ENCODE data around the gene RELN.

RELN gene

DNA sequence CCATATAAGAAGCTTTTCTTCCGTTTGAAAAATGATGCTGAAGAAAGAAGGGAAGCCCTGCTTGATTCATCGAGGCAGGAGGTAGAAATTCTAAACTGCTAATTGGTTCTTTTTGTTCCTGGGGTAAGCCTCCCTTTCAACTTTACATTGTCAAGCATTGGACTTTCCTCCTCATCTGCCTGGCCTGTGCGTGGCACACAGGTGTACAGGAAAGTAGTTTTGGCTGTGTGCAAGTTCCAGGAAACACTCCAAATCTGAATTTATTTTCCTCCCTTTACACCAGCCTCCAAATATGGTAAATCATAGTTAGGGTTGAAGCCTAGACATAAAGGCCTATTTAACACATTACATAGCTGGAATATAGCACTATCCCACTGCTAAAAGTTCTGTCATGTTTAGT is 18.2 kb upstream of the RELN start:
- Histone ChIP-seq H3K4me2 (ENCODE audit: low read length) (no peak overlapping the region), H2BK5ac (ENCODE audit: low read depth, low read length, poor library complexity) (no peak overlapping the region), H3K9ac (ENCODE audit: low read length) (no peak overlapping the region), H3K18ac (ENCODE audit: low read length) (no peak overlapping the region), H4K91ac (ENCODE audit: low read depth, low read length) (no peak overlapping the region), H3K27me3 (ENCODE audit: insufficient read depth, low read length) (no peaks in the 10 kb centered on the region), H3K14ac (ENCODE audit: low read length) (no peak overlapping the region), H3K79me2 (ENCODE audit: control insufficient read depth, insufficient read depth, low read length, poor library complexity) (no peaks in the 10 kb centered on the region), H3K36me3 (ENCODE audit: control insufficient read depth in 1 of 2, insufficient read depth in 2 of 2, low read length in 2 of 2) (no peaks in the 10 kb centered on the region), H2AFZ (ENCODE audit: insufficient read depth, low read length, poor library complexity) (no peak overlapping the region), H2BK12ac (ENCODE audit: low read length) (no peak overlapping the region), H3K4me1 (ENCODE audit: control insufficient read depth in 1 of 2, insufficient read depth in 2 of 2, low read length in 2 of 2) (no peaks in the 10 kb centered on the region), H3K9me3 (ENCODE audit: insufficient read depth, low read depth, low read length) (no peaks in the 10 kb centered on the region), H2BK120ac (ENCODE audit: insufficient read depth, low read length, poor library complexity) (no peak overlapping the region), H3K79me1 (ENCODE audit: low read length) (no peaks in the 10 kb centered on the region), H2AK5ac (ENCODE audit: low read length) (no peak overlapping the region), H3K27ac (ENCODE audit: low read depth, low read length) (no peak overlapping the region), H4K8ac (ENCODE audit: low read depth, low read length) (no peak overlapping the region), H3K4me3 (ENCODE audit: low read depth, low read length) (no peak overlapping the region), H4K12ac (ENCODE audit: low read depth, low read length) (no peak overlapping the region), H3K4ac (ENCODE audit: low read depth, low read length) (no peak overlapping the region), H3K23ac (ENCODE audit: low read length) (no peak overlapping the region)
- WGBS (ENCODE audit: extremely low coverage, insufficient coverage, insufficient read length): no CpG with 5 or more reads among the region's 3 CpGs
- no peak for DNase-seq

DNA sequence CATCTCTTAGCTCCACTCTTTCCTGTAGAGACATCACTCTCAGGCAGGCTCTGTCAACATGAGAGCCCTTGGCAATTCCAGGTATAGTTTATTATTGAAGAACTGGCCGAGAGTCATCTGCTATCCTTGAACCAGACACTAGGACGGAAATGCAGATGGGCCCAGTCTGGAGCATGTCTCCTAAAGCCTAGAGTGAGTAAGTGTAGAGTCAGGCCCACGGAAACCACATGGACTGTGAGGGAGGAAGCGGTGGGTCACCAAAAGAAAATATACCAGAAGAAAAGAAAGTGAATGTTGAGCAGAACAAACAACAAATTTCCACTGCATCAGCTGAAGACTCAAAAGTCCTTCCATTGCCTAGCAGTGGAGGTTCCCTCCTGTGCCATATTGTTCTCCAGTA is 15.7 kb upstream of the RELN start:
- Histone ChIP-seq H2AK5ac (ENCODE audit: low read length) (no peak overlapping the region), H2BK120ac (ENCODE audit: insufficient read depth, low read length, poor library complexity) (no peak overlapping the region), H4K12ac (ENCODE audit: low read depth, low read length) (no peak overlapping the region), H3K23ac (ENCODE audit: low read length) (no peak overlapping the region), H3K9me3 (ENCODE audit: insufficient read depth, low read depth, low read length) (no peaks in the 10 kb centered on the region), H3K27me3 (ENCODE audit: insufficient read depth, low read length) (no peaks in the 10 kb centered on the region), H3K9ac (ENCODE audit: low read length) (no peak overlapping the region), H2BK12ac (ENCODE audit: low read length) (no peak overlapping the region), H2AFZ (ENCODE audit: insufficient read depth, low read length, poor library complexity) (no peak overlapping the region), H3K36me3 (ENCODE audit: control insufficient read depth in 1 of 2, insufficient read depth in 2 of 2, low read length in 2 of 2) (no peaks in the 10 kb centered on the region), H3K14ac (ENCODE audit: low read length) (no peak overlapping the region), H2BK5ac (ENCODE audit: low read depth, low read length, poor library complexity) (no peak overlapping the region), H3K4ac (ENCODE audit: low read depth, low read length) (no peak overlapping the region), H3K27ac (ENCODE audit: low read depth, low read length) (no peak overlapping the region), H3K79me2 (ENCODE audit: control insufficient read depth, insufficient read depth, low read length, poor library complexity) (no peaks in the 10 kb centered on the region), H4K91ac (ENCODE audit: low read depth, low read length) (no peak overlapping the region), H3K18ac (ENCODE audit: low read length) (no peak overlapping the region), H4K8ac (ENCODE audit: low read depth, low read length) (no peak overlapping the region), H3K79me1 (ENCODE audit: low read length) (no peaks in the 10 kb centered on the region), H3K4me2 (ENCODE audit: low read length) (no peak overlapping the region), H3K4me3 (ENCODE audit: low read depth, low read length) (no peak overlapping the region), H3K4me1 (ENCODE audit: control insufficient read depth in 1 of 2, insufficient read depth in 2 of 2, low read length in 2 of 2) (no peaks in the 10 kb centered on the region)
- no CpG with 5 or more reads among the region's 4 CpGs for WGBS (ENCODE audit: extremely low coverage, insufficient coverage, insufficient read length)
- DNase-seq: no peak

DNA sequence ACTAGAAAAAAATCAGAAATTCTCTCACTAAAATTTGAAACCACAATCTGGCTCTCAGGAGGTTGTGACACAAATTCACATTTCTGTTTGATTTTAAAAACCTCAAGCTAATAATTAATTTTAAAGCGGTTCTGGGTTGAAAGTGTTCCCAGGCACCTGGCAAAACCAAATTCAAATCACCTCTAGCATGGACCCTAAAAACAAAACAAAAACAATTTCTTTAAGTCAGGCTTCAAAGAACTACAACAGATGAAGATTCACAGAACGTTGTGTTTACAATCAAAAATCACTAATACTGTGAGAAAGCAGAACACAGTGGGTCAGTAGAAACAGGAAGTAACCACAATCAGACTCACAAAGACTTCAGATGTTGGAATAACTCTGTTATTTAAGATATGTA is 7.2 kb upstream of the RELN start:
- Histone ChIP-seq H3K23ac (ENCODE audit: low read length) (no peak overlapping the region), H3K36me3 (ENCODE audit: control insufficient read depth in 1 of 2, insufficient read depth in 2 of 2, low read length in 2 of 2) (no peaks in the 10 kb centered on the region), H3K79me1 (ENCODE audit: low read length) (no peaks in the 10 kb centered on the region), H3K9me3 (ENCODE audit: insufficient read depth, low read depth, low read length) (no peaks in the 10 kb centered on the region), H3K27me3 (ENCODE audit: insufficient read depth, low read length) (peaks cover 2% of the 10 kb centered on the region), H3K9ac (ENCODE audit: low read length) (no peak overlapping the region), H2AFZ (ENCODE audit: insufficient read depth, low read length, poor library complexity) (no peak overlapping the region), H3K4me3 (ENCODE audit: low read depth, low read length) (no peak overlapping the region), H3K27ac (ENCODE audit: low read depth, low read length) (no peak overlapping the region), H3K4me1 (ENCODE audit: control insufficient read depth in 1 of 2, insufficient read depth in 2 of 2, low read length in 2 of 2) (no peaks in the 10 kb centered on the region), H4K12ac (ENCODE audit: low read depth, low read length) (no peak overlapping the region), H3K4me2 (ENCODE audit: low read length) (no peak overlapping the region), H2BK120ac (ENCODE audit: insufficient read depth, low read length, poor library complexity) (no peak overlapping the region), H3K4ac (ENCODE audit: low read depth, low read length) (no peak overlapping the region), H2BK12ac (ENCODE audit: low read length) (no peak overlapping the region), H3K18ac (ENCODE audit: low read length) (no peak overlapping the region), H3K14ac (ENCODE audit: low read length) (no peak overlapping the region), H4K8ac (ENCODE audit: low read depth, low read length) (no peak overlapping the region), H4K91ac (ENCODE audit: low read depth, low read length) (no peak overlapping the region), H2AK5ac (ENCODE audit: low read length) (no peak overlapping the region), H2BK5ac (ENCODE audit: low read depth, low read length, poor library complexity) (no peak overlapping the region), H3K79me2 (ENCODE audit: control insufficient read depth, insufficient read depth, low read length, poor library complexity) (no peaks in the 10 kb centered on the region)
- no CpG with 5 or more reads among the region's 2 CpGs for WGBS (ENCODE audit: extremely low coverage, insufficient coverage, insufficient read length)
- no peak for DNase-seq

DNA sequence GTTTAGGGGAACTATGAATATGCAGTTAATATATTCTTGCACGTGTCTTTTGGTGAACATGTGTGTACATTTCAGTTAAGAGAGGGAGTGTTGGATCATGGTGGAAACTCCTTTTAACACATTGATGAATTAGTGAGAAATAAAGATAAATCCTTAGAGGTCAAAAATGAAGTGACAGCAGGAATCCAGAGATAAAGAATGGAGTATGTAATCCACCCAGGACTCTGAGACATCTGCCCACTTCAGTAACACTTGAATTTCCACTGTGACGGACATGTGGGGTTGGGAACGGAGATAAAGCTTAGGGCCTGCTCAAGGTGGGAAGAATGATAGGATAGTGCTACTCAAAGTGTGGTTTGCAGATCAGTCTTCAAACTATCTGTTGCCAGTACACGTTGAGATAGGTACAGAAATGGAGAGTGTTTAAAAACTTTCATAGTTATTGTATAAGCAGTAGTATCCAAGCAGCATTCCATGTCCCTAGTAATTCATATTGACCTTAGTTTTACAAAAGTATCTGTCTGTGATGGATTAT is 6.6 kb upstream of the RELN start:
- Histone ChIP-seq H2AK5ac (ENCODE audit: low read length) (no peak overlapping the region), H3K4me2 (ENCODE audit: low read length) (no peak overlapping the region), H3K9me3 (ENCODE audit: insufficient read depth, low read depth, low read length) (peaks cover under 1% of the 10 kb centered on the region), H3K23ac (ENCODE audit: low read length) (no peak overlapping the region), H4K91ac (ENCODE audit: low read depth, low read length) (no peak overlapping the region), H4K12ac (ENCODE audit: low read depth, low read length) (no peak overlapping the region), H3K9ac (ENCODE audit: low read length) (no peak overlapping the region), H2BK120ac (ENCODE audit: insufficient read depth, low read length, poor library complexity) (no peak overlapping the region), H3K4me3 (ENCODE audit: low read depth, low read length) (no peak overlapping the region), H2BK12ac (ENCODE audit: low read length) (no peak overlapping the region), H2BK5ac (ENCODE audit: low read depth, low read length, poor library complexity) (no peak overlapping the region), H3K36me3 (ENCODE audit: control insufficient read depth in 1 of 2, insufficient read depth in 2 of 2, low read length in 2 of 2) (no peaks in the 10 kb centered on the region), H3K79me1 (ENCODE audit: low read length) (no peaks in the 10 kb centered on the region), H4K8ac (ENCODE audit: low read depth, low read length) (no peak overlapping the region), H2AFZ (ENCODE audit: insufficient read depth, low read length, poor library complexity) (no peak overlapping the region), H3K27ac (ENCODE audit: low read depth, low read length) (no peak overlapping the region), H3K27me3 (ENCODE audit: insufficient read depth, low read length) (peaks cover 5% of the 10 kb centered on the region), H3K18ac (ENCODE audit: low read length) (no peak overlapping the region), H3K79me2 (ENCODE audit: control insufficient read depth, insufficient read depth, low read length, poor library complexity) (no peaks in the 10 kb centered on the region), H3K4me1 (ENCODE audit: control insufficient read depth in 1 of 2, insufficient read depth in 2 of 2, low read length in 2 of 2) (no peaks in the 10 kb centered on the region), H3K14ac (ENCODE audit: low read length) (no peak overlapping the region), H3K4ac (ENCODE audit: low read depth, low read length) (no peak overlapping the region)
- no peak for DNase-seq
- WGBS (ENCODE audit: extremely low coverage, insufficient coverage, insufficient read length): no CpG with 5 or more reads among the region's 4 CpGs
